Measurements from ENCODE around the gene APC2. TPM values are rescaled to one million over a fixed set of nuclear protein-coding genes. Genes with fewer than 3 reads are reported as not detected.

APC2 gene
- total RNA-seq, 1 experiment from 2014 or later: 1.4 TPM

DNA sequence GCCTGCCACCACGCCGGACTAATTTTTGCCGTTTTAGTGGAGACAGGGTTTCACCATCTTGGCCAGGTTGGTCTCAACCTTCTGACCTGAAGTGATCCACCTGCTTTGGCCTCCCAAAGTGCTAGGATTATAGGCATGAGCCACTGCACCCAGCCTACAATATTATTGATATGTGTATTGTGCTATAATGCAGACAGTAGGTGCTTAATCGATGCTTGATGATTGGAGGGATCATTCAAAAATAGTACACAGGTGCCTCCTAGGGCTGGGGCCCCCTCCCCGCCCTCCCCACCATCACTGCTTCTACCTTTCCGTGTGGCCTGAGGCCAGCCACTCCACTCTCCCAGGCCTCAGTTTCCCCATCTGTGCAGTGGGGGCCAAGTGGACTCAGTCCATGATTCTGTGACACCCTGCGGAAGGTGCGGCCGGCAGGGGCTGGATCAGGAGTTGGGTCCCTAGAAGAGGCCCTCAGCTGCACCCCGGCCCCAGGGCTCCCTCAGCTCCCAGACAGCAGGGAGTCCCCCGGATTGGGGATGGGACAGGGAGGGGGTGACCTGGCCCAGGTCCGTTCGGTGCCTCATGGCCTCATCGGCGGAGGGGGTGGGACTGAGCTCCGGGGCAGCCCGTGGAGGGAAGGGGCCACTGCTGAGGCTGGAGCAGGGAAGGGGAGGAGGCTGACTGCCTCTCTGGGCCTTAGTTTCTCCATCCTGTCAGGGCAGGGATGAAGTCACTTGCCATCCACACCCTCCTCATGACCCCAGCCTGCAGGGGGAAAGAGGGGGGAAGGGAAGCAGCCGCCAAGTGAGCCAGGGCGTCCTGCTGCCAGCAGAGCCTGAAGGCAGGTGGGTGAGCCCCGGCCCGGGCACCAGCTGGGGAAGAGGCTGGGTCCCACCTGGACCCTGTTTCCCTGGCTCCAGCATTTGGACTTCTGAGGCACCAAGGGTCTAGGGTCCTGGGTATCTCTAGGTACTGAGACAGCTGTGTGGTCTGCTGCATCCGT is 61.7 kb downstream of the APC2 start:
- H3K27me3 ChIP-seq (ENCODE audit: low read length): no peaks in the 10 kb centered on the region
- H3K4me2 ChIP-seq (ENCODE audit: low read length): peak overlapping the region; percentile 85; the same call in 1 of the 2 replicates
- ChIA-PET POLR2A (ENCODE audit: unreplicated experiment) (no interaction called here), CTCF (no interaction called here)
- H3K4me1 ChIP-seq (ENCODE audit: insufficient read depth, low read length): peaks cover 3% of the 10 kb centered on the region; the same call in 1 of the 2 replicates
- no peaks in the 10 kb centered on the region for H3K9me2 ChIP-seq (replicated peaks; ENCODE audit: low read length)
- no peak for ATAC-seq
- no peak for DNase-seq
- H3K36me3 ChIP-seq (ENCODE audit: low read depth, low read length): no peaks in the 10 kb centered on the region
- H3K79me2 ChIP-seq (ENCODE audit: low read length): peaks cover 3% of the 10 kb centered on the region; the same call in 1 of the 2 replicates
- no peaks in the 10 kb centered on the region for H3K9me3 ChIP-seq (ENCODE audit: low read length)
- no peak overlapping the region for H2AFZ ChIP-seq (ENCODE audit: low read length)
- no peak overlapping the region for H3K27ac ChIP-seq (ENCODE audit: low read length)
- intact Hi-C loops (cut with micrococcal nuclease): no loop called here
- H3K4me3 ChIP-seq (ENCODE audit: low read length): no peak overlapping the region
- TF ChIP-seq EZH2phosphoT487 (IDR thresholded peaks at IDR 0.05; ENCODE audit: borderline replicate concordance, low read length) (no peak), EZH2 (IDR thresholded peaks at IDR 0.05; ENCODE audit: low read length, unreplicated experiment) (no peak)
- TF ChIP-seq, protein P1, sequence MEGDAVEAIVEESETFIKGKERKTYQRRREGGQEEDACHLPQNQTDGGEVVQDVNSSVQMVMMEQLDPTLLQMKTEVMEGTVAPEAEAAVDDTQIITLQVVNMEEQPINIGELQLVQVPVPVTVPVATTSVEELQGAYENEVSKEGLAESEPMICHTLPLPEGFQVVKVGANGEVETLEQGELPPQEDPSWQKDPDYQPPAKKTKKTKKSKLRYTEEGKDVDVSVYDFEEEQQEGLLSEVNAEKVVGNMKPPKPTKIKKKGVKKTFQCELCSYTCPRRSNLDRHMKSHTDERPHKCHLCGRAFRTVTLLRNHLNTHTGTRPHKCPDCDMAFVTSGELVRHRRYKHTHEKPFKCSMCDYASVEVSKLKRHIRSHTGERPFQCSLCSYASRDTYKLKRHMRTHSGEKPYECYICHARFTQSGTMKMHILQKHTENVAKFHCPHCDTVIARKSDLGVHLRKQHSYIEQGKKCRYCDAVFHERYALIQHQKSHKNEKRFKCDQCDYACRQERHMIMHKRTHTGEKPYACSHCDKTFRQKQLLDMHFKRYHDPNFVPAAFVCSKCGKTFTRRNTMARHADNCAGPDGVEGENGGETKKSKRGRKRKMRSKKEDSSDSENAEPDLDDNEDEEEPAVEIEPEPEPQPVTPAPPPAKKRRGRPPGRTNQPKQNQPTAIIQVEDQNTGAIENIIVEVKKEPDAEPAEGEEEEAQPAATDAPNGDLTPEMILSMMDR (conservative IDR thresholded peaks at IDR 0.05; ENCODE audit: low read depth, low read length): no peak
- no peaks in the 10 kb centered on the region for H4K20me1 ChIP-seq (ENCODE audit: low read length)
- no peaks in the 10 kb centered on the region for H3F3A ChIP-seq (ENCODE audit: low read length, unreplicated experiment)
- no peak overlapping the region for H3K9ac ChIP-seq (ENCODE audit: low read length)
- no TSS peak for BruUV-seq (replicated peaks)

DNA sequence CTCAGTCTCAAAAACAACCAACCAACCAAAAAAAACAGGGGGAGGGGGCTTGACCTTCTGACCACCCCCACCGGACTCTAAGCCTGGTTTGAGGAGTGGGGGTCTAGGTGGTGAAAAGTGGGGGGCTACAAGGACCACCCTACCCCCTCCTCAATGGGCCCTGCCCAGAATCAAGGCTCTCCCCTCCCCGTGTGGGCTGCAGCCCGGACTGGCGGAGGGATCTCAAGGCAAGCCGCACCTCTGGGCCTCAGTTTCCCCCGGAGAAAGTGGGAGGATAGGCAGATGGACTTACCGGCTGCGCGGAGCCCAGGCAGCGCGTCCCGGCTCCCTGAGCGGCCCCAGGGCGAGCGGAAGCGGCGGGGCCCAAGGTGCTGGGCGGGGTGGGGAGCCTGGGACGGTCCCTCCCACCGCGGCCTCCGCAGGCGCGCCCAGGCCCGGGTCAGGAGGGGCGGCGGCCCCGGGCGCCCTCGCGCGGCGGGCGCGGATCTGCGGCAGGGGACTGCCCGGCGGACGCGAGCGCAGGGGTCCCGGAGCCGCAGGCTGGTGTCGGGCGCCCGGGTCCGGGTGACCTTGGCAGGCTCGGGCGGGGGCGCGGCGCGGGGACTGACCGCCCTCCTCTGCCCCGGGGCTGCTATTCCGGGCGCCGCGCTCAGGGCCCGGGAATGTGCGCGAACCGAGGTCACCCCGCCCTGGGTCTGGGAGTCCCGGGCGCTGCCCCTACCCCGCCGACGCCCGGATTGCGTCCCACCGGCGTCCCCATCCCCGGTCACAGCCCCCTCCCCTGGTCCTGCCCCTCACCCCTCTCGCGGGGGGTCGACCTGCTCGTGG is 63.0 kb downstream of the APC2 start, which contains the start of gene ADAMTSL5:
TSS of gene ADAMTSL5 (minus strand) at position 349 of the 828 bp plus-strand sequence. CDS start 2,076 bp downstream, outside the sequence.
- Histone ChIP-seq H3K9me3 (ENCODE audit: low read length) (no peaks in the 10 kb centered on the region), H4K20me1 (ENCODE audit: low read length) (no peaks in the 10 kb centered on the region), H3K9me2 (replicated peaks; ENCODE audit: low read length) (no peaks in the 10 kb centered on the region), H3F3A (ENCODE audit: low read length, unreplicated experiment) (no peaks in the 10 kb centered on the region), H3K27ac (ENCODE audit: low read length) (no peak within 1 kb of the TSS), H2AFZ (ENCODE audit: low read length) (peak within 1 kb of the TSS; percentile 30; the same call in 1 of the 2 replicates), H3K79me2 (ENCODE audit: low read length) (peaks cover 3% of the 10 kb centered on the region; the same call in 1 of the 2 replicates), H3K27me3 (ENCODE audit: low read length) (no peaks in the 10 kb centered on the region), H3K4me3 (ENCODE audit: low read length) (peak within 1 kb of the TSS; percentile 70), H3K4me1 (ENCODE audit: insufficient read depth, low read length) (peaks cover 3% of the 10 kb centered on the region; the same call in 1 of the 2 replicates), H3K9ac (ENCODE audit: low read length) (peak within 1 kb of the TSS; percentile 52), H3K4me2 (ENCODE audit: low read length) (peak within 1 kb of the TSS; percentile 85), H3K36me3 (ENCODE audit: low read depth, low read length) (no peaks in the 10 kb centered on the region)
- ATAC-seq: peak; percentile 78
- intact Hi-C loops (cut with micrococcal nuclease): no loop called here
- peak; percentile 59 for DNase-seq
- CTCF ChIA-PET: no interaction called here
- BruUV-seq (replicated peaks): no TSS peak
- POLR2A ChIA-PET (ENCODE audit: unreplicated experiment): no interaction called here
- TF ChIP-seq, protein P1 (conservative IDR thresholded peaks at IDR 0.05; ENCODE audit: low read depth, low read length): no peak
- no peak for TF ChIP-seq EZH2phosphoT487 (IDR thresholded peaks at IDR 0.05; ENCODE audit: borderline replicate concordance, low read length)
- no peak for TF ChIP-seq EZH2 (IDR thresholded peaks at IDR 0.05; ENCODE audit: low read length, unreplicated experiment)

Measured in PC-3 (cell line).